GM21526 (cell line): ENCODE data around the gene ST14.
A peak's percentile ranks its signal among the peaks of the same experiment; 100 is the strongest.

ENCODE experiments used
- ATAC-seq: cut with Tn5 transposase; IDR thresholded peaks from one replicate; pipeline ENCODE4 v1.9.1; 2021; ENCODE audit warnings: moderate library complexity; ENCODE audit not compliant: unreplicated experiment, low FRiP score

Gene ST14

DNA sequence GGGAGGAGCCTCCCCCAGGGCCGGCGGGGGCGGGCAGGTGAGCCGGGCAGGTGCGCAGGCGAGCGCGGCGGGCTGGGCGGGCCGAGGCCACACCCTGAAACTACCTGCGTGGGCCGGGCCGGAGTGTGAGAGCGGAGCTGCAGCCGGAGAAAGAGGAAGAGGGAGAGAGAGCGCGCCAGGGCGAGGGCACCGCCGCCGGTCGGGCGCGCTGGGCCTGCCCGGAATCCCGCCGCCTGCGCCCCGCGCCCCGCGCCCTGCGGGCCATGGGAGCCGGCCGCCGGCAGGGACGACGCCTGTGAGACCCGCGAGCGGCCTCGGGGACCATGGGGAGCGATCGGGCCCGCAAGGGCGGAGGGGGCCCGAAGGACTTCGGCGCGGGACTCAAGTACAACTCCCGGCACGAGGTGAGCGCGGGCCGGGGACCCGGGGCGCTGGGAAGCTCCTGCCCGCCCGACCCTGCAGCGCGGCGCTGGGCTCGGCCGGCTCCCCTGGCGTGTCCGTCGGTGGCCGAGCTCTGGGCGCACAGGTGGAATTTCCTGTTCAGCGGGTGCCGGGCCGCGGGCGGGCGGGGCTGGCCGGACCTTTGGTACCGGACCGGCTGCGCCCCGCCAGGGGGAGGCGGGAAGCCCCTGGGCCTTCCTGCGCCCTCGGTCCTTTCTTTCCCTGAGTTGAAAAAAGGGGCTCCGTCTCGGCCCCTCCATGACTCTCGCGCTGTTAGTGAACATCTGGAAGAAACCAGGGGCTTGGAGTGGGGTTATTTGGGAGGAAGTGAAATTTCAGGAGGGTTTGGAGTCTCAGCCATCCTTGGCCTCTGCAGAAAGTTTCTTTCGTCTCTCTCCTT is at the start of gene ST14:
Gene ST14 (plus strand): TSS at position 126 of the 841 bp plus-strand sequence. CDS start 198 bp downstream, at position 324.
- peak; percentile 60 for ATAC-seq

- no peak for ATAC-seq
Observed at GRCh38 chr11:130110339-130111108, 49.1 kb upstream of the ST14 start.

DNA sequence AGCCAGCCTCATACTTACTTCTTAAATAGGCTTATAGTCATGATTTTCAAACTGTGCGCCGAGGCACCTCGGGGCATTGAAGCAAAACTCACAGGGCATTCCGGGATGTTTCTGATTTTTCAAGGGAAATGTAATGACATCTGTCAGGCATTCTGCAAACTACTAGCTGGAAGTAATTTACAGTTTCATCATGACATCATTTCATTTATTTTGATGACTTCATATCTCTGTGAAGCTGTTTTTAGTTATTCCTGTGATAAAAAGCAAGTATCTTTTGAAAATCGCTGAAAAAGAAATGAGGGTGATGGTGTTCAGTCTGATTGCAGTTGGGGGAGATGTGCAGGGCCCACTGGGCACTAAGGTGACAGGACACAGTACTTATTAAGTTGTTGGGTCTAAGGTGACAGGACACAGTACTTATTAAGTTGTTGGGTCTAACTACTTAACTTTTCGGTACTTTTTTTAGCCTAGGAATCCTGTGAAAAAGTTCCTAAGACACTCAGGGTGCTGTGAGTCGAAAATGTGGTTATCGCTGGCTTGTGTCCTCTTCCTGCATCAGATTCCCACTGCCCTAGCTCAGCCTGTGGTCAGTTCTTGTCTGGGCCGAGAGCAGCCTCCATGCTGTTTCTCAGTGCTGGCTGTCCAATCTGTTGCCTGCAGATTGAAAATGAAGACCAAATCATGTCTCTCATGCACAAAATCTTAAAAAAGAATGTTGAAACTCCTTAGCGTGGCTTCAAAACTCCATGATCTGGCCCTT is 47.3 kb upstream of the ST14 start:
- ATAC-seq: no peak

DNA sequence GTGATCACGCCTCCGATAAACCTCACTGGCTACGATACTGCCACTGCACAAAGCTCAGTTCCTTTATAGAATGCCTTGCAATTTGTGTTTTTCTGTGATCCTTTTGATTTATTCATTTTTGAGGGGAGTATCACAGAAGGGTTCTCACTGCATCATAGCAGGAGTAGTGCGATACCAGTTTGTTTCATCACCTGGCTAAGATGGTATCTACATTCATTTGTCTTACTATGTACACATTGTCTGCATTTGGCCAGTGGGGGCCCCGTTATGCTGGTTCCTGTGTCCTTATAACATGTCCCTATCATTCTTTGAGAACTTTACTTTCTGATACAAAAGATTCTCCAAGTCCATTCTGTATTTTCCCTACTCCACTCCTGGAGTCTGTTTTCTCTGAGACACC is 45.3 kb upstream of the ST14 start:
- no peak for ATAC-seq

GRCh38 chr11:130114726-130115125 is 44.9 kb upstream of the ST14 start:
- no peak for ATAC-seq

GRCh38 chr11:130115218-130115617 is 44.4 kb upstream of the ST14 start:
- no peak for ATAC-seq

DNA sequence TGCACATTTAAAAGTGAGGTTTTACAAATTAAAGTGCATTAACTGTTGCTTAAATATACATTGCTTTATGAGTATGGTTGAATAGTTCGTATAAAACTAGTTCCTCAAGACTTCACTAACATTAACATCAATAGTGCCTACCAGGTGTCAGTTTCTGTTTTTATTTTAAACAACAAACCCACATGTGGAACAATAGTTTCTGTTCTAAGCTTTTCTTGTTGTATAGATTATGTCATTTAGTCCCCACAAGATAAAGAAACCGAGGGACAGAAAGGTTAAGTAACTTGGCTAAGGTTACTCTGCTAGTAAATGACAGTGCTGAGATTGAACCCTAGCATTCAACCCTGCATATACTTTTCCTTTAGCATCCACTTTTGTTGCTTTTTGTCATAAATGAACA is 41.4 kb upstream of the ST14 start:
- peak; percentile 96 for ATAC-seq

- peak; percentile 41 for ATAC-seq
Observed at GRCh38 chr11:130118636-130119387, 40.8 kb upstream of the ST14 start.

DNA sequence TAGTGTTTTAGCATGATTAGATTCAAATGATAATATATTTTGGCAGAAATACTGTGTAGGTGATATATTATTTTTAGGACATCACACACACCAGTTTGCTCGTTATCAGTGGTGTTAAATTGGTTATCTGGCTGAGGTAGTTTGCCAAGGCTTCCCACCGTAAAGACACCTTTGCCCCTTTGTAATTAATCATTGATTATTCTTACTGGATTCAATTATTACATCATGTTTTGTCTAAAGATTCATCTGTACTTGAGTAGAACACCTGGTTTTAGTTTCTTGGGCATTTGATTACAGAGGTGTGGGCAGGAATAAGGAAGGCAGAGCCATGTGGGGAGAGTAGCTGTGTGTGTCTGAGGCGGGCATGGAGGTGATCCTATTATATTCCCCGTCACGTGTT is 39.5 kb upstream of the ST14 start:
- ATAC-seq: no peak

DNA sequence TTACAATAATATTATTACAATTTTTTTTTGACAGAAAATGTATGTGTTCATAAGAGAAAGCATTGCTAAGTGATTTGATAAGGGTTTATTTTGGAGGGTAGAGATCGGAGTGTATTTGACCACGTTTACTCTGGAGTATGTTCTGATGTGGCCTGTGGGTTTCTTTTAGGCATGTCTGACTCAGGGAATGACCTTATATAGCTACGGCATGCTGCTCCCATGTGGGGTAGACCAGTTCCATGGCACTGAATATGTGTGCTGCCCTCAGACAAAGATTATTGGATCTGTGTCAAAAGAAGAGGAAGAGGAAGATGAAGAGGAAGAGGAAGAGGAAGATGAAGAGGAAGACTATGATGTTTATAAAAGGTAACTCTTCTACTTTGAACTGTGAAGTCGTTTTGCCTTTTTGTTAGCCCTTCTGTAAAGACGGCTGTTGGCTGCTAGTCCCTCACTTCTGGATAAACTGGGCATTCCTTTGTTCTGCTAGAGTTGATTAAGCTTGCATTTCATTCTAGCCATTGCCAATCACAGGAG is 38.1 kb upstream of the ST14 start:
- no peak for ATAC-seq

GRCh38 chr11:130122141-130122575 is 37.4 kb upstream of the ST14 start:
- ATAC-seq: no peak

DNA sequence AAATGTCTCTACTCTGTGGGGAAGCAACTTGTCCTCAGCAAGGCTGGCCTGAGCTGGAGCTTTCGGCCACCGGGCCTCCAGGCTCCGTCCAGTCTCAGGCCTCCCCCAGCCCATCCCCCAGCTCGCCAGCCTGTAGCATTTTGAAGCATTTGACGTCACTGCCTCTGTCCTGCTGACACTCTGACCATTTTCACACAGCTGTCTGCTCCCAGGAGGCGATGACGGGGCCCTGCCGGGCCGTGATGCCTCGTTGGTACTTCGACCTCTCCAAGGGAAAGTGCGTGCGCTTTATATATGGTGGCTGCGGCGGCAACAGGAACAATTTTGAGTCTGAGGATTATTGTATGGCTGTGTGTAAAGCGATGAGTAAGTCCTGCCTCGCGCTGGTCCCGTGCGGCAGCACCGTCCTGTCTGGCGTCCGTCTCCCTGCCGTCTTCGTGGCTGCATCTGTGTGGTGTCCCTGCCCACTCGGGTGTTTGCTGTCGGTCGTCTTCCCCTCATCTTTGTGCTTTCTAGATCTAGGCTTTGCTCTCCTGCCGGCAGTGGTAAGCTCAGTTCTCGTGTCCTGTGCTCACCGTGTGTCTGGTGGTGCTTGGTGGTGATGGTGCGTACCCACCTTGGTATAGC is 36.1 kb upstream of the ST14 start:
- ATAC-seq: no peak

DNA sequence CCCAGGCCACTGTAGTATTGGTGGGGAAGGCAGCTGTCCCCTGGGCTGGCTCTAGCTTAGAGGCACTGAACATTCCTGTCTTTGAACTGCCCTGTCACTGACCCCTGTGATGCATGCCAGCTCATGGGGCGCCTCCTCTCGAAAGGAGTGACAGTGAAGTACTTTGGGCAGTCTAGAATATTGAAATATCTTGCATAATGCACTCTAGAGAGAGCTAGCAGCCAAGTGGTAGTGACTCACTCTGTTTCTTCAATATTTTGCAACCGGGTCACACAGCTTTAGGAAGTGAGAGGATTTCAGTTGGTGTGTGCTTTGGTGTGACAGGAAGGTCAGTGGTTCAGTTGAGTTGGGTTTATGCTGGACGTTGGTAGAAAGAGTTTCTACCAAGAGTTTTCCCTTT is 35.5 kb upstream of the ST14 start:
- ATAC-seq: no peak

- no peak for ATAC-seq
Observed at GRCh38 chr11:130125638-130126037, 33.9 kb upstream of the ST14 start.

DNA sequence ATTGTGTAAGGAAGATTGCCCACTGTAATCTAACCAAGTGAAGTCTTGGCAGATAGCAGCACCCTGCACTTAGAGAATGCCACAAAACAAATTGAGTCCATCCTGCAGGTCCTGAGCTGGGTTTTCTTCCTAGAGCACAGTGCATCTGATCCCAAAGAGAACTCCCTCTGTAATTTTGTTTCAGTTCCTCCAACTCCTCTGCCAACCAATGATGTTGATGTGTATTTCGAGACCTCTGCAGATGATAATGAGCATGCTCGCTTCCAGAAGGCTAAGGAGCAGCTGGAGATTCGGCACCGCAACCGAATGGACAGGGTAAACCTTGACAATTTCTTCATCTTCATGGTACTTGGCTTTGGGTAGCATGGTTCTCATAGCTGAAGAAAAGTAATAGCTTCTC is 33.1 kb upstream of the ST14 start:
- ATAC-seq: no peak

DNA sequence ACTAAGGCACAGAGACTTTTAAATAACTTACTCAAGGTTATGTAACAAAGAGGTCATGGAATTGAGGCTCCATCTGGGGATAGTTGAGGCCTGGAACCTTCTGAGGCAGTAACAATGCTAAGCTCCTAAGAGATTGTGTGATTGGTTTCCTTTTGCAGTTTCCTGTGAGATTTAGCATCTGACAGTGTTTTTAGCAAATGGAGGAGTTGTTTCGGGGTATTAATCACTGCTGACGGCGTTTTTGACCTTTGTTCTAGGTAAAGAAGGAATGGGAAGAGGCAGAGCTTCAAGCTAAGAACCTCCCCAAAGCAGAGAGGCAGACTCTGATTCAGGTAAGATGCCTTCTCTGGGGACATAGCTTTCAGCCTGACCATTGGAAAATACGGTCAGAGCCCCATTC is 32.1 kb upstream of the ST14 start:
- no peak for ATAC-seq

- ATAC-seq: no peak
Observed at GRCh38 chr11:130128626-130129025, 31.0 kb upstream of the ST14 start.

GRCh38 chr11:130129922-130130321 is 29.7 kb upstream of the ST14 start:
- no peak for ATAC-seq

DNA sequence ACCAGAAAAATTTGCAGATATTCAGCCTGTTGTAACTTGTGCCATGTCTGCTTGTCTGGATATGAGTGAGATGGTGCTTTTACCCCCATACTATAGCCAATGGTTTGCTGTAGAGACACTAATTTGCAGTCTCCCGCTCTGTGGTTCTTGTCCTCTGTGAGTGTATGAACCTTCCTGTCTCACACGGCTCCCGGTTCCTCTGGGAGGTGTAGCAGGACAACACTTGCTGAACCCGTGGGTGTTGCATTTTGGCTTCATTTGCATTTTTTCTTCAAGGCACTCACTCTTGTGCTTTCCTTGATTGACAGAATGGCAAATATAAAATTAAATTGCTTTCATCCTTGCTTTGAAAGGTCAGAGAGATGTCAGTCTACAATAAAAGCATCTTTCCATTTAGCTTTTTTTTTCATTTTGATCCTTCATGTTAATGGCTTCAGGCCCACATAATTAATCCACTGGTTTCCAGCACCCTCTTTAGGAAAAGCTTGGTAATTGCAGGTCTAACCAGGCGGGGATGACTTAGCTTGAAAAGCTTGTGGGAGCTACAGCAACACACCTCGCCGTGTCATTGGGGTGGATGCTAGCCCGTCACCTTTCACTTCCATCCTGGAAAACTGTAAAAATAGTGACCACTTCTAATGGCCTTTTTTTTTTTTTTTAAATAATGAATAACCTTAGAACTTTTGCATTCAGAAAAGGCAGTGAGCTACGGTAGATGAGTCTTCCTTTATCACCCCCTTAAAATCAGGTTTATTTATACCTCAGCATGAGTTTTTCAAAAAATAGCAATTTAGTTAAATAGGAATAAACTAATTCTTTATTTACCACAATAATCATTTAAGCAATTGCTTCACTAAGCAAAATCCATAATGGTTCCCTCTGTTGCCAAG is 27.4 kb upstream of the ST14 start:
- ATAC-seq: peak; percentile 85
